Stimulated activated CD8-positive, alpha-beta memory T cell treated with anti-CD3 and anti-CD28 coated beads, Interleukin-12 subunit alpha, Interleukin-12 subunit beta, amount 100 ng/mL, for 24 hours (primary cell): ENCODE results near the gene ADGRG2.

Experiments
- DNase-seq: peaks from one replicate; pipeline ENCODE4 v3.0.0-alpha.2; 2020; ENCODE audit errors: extremely low read depth

Gene ADGRG2

DNA sequence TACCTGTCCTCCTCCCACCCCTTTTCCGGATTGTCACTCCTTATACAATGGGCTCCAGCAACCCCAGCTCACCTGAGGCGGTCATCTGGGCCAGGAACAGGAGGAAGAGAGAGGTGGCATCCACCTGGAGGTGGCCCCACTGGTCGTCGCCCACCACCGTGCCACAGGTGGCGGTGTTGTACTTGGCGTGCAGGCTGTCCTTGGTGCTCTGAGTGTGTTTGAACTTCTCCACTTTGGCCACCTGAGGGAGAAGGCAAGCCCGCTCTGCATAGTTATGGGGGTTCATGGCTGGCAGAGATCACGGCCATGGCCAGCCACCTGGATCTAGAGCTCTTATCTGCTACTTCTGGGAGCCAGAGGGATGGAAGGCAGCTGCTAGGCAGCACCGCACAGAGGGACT lies 171.2 kb downstream of the ADGRG2 start:
- no peak for DNase-seq

DNA sequence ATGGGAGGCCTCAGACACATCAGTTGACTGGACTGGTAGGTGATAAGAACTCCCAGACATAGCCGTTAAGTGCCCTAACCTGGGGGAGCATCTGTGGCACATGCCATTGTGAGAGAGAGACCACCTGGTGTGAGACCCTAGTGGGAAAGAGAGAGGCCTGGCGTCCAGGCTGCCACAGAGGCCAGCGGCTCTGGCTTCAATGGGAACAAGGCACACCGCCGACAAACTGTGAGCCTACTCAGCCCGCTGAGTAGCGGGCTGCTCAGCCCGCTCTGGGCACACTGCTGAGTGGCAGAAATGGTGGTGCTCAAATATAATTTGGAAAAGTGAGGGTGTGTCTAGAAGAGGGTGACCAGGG lies 172.3 kb downstream of the ADGRG2 start:
- DNase-seq, result no peak

DNA sequence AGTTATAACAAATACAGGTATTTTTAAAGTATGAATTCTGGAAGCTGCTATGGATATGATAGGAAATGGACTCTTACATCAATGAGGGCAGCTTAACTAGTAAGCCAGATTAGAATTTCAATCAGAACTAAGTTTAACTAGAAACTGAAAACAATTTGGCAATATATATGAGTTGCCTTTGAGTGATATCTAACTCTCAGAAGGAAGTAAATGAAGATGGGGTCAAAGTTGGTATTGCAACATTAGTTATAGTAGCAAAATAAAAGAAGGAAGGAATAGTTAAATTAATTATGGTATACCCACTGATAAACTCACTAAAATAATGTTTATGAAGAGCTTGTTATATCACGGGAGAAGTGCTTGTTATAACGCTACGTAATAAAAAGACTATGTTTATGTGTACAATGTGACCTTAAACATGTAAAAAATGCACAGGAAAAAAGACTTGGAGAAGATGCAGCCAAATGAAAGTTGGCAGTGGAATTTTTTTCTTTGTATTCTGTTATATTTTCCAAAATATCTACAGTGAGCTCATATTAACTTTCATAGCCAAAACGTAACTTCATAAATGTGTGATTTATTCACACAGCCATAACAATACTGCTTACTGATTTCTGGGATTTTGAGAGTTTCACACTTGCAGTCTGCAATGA lies 172.9 kb downstream of the ADGRG2 start:
- no peak for DNase-seq

DNA sequence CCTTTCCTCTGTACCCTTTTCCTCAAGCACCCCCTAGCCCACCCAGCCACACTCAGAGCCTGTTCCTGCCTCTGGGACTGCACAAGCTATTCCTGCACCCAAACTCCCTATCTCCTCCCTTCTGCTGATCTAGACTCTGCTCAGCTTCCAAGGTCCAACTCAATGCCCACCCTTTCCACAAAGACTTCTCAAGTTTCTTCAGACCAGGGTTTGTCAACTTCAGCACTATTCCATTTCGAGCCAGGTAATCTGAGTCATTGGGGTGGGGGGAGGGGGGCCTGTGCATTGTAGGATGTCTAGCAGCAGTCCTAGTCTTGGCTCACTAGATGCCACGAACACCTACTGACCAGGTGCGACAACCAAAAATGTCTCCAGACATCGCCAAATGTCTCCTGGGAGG lies 175.7 kb downstream of the ADGRG2 start:
- no peak for DNase-seq

DNA sequence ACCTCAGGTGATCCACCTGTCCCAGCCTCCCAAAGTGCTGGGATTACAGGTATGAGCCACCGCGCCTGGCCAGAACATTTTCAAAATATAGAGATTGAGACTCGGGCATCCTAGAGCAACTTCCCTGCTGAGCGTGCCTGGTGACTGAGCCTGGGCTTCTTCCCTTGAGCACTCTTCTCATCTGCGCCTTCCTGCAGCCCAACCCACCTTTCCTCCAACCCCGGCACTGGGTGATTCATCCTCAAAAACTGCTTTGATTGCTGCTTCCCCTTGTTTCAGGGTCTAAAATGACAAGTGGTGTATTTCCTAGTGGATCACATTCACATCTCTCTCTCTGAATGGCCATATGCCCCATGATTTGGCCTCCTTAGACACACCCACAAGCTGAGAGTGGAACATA lies 176.1 kb downstream of the ADGRG2 start:
- no peak for DNase-seq

DNA sequence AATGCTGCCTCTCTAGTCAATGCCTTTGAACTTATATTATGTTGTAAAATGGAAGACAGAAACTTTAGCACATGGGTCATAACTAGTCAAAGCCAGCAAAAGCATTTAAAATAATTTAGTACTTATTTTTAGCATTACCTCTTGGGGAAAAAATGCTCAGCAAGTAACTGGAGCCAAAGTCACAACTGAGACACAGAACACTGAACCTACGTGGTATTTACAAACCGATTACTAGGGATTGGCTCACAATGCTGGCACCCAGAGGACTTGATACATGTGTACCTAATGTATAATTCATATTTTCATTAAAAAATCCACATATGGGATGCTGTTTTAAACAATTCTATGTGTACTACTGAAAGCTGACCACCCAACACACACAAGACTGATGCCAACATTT lies 176.8 kb downstream of the ADGRG2 start:
- no peak for DNase-seq

DNA sequence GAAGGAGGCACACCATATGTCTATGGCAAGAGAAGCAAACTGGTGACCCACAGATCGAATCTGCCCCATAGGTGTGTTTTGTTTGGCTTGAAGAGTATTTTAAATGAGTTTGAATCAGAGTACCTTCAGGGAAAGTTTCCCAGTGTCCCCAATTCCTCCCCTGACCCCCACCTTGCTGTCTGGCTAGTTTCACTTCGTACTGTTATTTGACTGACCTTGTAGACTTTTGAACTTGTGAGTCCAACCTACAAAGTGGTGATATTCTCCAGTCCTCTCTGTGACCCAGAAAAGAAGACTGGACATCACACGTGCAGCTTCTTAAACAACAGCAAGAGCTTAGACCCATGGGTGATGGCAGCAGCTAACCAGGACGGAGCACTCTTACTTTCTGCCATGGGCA lies 177.8 kb downstream of the ADGRG2 start:
- no peak for DNase-seq

DNA sequence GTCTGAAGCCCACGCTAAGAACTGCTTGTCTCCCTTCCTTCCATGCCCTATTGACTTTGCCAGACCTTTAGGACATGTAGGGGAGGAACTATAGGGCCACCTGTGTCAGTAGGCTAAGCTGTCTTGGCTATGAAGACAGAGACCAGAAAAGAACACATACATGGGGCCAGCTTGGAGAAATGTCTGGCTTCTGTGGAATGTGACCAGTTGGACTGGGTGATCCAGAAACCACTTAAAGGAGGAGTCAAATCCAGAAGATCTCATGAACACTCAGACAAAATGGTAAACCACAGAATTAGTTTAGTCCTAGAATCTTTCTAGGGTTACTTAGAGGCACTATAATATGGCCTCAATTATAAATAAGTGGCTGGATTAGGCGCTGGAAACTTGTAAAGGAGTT lies 180.4 kb downstream of the ADGRG2 start:
- DNase-seq, result no peak
